Prostate gland (tissue), 2 donors: Measurements from ENCODE around the gene JMJD8. TPM values are rescaled to one million over a fixed set of nuclear protein-coding genes. Genes with fewer than 3 reads are reported as not detected.

Experiments used
- DNase-seq: peaks from one replicate; pipeline ENCODE4 v3.0.0-alpha.2; 2019; ENCODE audit warnings: low spot score
- H3K27ac ChIP-seq, 2 donors: fragments of 200-600 bp; sonication (generic); 2 replicates each; pipeline ENCODE4 v1.5.1; 2017 to 2019
- H3K27me3 ChIP-seq: fragments of 200-600 bp; sonication (generic); replicated peaks from 2 replicates; pipeline ENCODE4 v1.5.1; 2019; ENCODE audit not compliant: insufficient read depth
- H3K36me3 ChIP-seq, 2 donors: fragments of 200-600 bp; sonication (generic); 1 replicate in 1 of 2; 2 replicates in 1 of 2; pipeline versions ENCODE4 v1.5.1 to v1.8.1; 2017 to 2019
- H3K4me1 ChIP-seq: fragments of 200-600 bp; sonication (generic); replicated peaks from 2 replicates; pipeline ENCODE4 v1.5.1; 2019
- H3K4me3 ChIP-seq, 2 donors: fragments of 200-600 bp; sonication (generic); 2 replicates each; pipeline ENCODE4 v1.5.1; 2017 to 2019
- H3K9me3 ChIP-seq: fragments of 200-600 bp; sonication (generic); 2 replicates; pipeline ENCODE4 v1.5.1; 2017
- POLR2A ChIP-seq: fragments of 450-650 bp; IDR thresholded peaks from one replicate; pipeline ENCODE4 v1.6.1; 2016; ENCODE audit warnings: antibody characterized with exemption, mild to moderate bottlenecking
- POLR2AphosphoS5 ChIP-seq: sonication (generic); formaldehyde crosslinking; IDR thresholded peaks from one replicate; pipeline ENCODE4 v1.6.1; 2017; ENCODE audit warnings: antibody characterized with exemption
- WGBS: methylation state at CpG from one replicate; pipeline ENCODE4 v1.1.5; 2018; 5-methylcytosine and 5-hydroxymethylcytosine counted together
- intact Hi-C: fragments of 100-400 bp; cut with DNase I; formaldehyde crosslinking; loops from one replicate; pipeline ENCODE4 v1.14.2; 2022
- total RNA-seq, 2 donors: library from RNA; depleted of rRNA; stranded (reverse); fragments of >200 nt; gene quantifications; one replicate each; pipeline ENCODE4 v1.1.0, GENCODE V29; 2016
- TF ChIP-seq, protein P1 (sequence below), 4 experiments: fragments of 200-600 bp in 2 of 4; fragments of 450-650 bp in 2 of 4; sonication (generic) in 2 of 4; IDR thresholded peaks; 1 replicate in 3 of 4; 2 replicates in 1 of 4; pipeline ENCODE4 v1.5.1; 2016 to 2019; ENCODE audit warnings: antibody characterized with exemption in 4 of 4, mild to moderate bottlenecking in 2 of 4, moderate library complexity in 2 of 4

The JMJD8 gene
- total RNA-seq, 2 donors from 2014 or later, result 121 to 132 TPM

DNA sequence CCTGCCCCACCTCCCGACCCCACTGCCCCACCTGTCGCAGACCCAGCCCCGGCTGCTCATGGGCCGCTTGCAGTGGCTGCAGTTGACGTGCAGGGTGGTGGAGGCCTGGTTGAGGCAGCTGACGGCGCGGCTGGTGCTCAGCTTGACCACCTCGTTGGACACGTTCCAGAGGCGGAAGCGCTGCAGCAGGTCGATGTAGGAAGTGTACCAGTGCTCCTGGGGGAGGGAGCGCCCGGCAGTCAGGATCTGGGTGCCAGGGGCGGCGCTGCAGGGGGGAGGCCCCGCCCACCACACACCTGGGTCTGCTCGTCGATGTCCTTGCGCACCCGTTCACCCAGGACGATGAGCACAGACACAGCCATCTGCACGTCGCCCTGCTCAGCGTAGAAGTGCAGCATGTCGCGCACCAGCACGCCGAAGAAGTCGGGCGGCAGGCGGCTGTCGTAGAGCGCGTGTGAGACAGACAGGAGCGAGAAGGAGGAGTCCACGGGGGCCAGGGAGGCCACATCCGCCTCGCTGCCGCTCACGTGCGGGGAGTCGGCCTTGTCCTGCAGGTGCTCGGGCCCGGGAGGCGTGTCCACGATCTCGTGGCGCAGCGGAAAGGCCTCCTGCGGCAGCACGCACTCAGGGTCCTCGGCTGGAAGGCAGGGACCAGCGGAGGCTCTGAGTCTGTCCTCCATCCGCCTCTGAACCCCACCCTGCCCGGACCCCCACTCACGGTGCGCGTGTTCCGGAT is 995 bp upstream of the JMJD8 start:
- peak overlapping the region; percentile 52 to 77 for H3K4me3 ChIP-seq
- H3K27ac ChIP-seq, result peak overlapping the region; percentile 74 to 76
- no peak for TF ChIP-seq POLR2AphosphoS5
- TF ChIP-seq, protein P1, sequence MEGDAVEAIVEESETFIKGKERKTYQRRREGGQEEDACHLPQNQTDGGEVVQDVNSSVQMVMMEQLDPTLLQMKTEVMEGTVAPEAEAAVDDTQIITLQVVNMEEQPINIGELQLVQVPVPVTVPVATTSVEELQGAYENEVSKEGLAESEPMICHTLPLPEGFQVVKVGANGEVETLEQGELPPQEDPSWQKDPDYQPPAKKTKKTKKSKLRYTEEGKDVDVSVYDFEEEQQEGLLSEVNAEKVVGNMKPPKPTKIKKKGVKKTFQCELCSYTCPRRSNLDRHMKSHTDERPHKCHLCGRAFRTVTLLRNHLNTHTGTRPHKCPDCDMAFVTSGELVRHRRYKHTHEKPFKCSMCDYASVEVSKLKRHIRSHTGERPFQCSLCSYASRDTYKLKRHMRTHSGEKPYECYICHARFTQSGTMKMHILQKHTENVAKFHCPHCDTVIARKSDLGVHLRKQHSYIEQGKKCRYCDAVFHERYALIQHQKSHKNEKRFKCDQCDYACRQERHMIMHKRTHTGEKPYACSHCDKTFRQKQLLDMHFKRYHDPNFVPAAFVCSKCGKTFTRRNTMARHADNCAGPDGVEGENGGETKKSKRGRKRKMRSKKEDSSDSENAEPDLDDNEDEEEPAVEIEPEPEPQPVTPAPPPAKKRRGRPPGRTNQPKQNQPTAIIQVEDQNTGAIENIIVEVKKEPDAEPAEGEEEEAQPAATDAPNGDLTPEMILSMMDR (IDR thresholded peaks at IDR 0.05), result no peak
- no peak for TF ChIP-seq POLR2A
- H3K4me1 ChIP-seq, result peaks cover 29% of the 10 kb centered on the region
- 91% methylated on average over 61 of the region's 61 CpGs for WGBS
- no peaks in the 10 kb centered on the region for H3K9me3 ChIP-seq
- H3K36me3 ChIP-seq, result peaks cover 7 to 10% of the 10 kb centered on the region in 2 donors
- no peak for DNase-seq
- H3K27me3 ChIP-seq, result no peaks in the 10 kb centered on the region
- intact Hi-C loops, result no loop called here

DNA sequence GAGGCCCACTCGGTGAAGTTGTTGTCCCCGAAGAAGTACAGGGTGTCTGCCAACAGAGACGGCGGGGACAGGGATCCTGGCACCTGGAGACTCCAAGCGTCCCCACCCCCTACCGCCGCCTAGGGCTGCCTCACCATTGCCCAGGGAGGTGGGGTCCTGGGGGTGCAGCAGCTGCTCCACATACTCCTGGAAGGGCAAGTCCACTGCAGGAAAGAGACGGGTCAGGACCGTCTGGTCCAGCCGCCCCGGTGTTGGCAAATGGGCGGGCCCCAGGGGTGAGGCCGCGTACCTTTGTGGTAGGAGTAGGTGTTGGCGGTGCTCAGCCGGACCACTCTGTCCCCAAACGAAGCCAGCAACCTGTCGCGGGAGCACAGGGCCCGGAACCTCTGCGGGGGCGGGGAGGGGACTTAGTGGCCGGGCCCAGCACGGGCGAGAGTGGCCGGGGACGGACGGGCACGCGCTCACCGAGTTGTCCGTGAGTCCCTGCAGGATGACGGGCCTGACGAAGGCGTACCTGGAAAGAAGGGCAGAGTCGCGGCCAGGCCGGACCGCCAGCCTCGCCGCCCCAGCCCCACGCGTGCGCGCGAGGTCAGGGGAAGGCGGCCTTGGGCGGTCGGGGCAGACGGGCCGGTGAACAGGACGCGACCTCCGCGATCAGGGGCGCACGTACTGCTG is 601 bp downstream of the JMJD8 start:
- DNase-seq, result no peak
- Histone ChIP-seq H3K4me3 (peak overlapping the region; percentile 52 to 77), H3K36me3 (peaks cover 7 to 10% of the 10 kb centered on the region in 2 donors), H3K27ac (peak overlapping the region in 1 of 2 donors; percentile 74), H3K9me3 (no peaks in the 10 kb centered on the region), H3K4me1 (peaks cover 25% of the 10 kb centered on the region), H3K27me3 (no peaks in the 10 kb centered on the region)
- 11% methylated on average over 42 of the region's 57 CpGs for WGBS
- TF ChIP-seq POLR2A, result no peak
- no peak for TF ChIP-seq POLR2AphosphoS5
- TF ChIP-seq, protein P1 (IDR thresholded peaks at IDR 0.05), result no peak
- intact Hi-C loops, result no loop called here

DNA sequence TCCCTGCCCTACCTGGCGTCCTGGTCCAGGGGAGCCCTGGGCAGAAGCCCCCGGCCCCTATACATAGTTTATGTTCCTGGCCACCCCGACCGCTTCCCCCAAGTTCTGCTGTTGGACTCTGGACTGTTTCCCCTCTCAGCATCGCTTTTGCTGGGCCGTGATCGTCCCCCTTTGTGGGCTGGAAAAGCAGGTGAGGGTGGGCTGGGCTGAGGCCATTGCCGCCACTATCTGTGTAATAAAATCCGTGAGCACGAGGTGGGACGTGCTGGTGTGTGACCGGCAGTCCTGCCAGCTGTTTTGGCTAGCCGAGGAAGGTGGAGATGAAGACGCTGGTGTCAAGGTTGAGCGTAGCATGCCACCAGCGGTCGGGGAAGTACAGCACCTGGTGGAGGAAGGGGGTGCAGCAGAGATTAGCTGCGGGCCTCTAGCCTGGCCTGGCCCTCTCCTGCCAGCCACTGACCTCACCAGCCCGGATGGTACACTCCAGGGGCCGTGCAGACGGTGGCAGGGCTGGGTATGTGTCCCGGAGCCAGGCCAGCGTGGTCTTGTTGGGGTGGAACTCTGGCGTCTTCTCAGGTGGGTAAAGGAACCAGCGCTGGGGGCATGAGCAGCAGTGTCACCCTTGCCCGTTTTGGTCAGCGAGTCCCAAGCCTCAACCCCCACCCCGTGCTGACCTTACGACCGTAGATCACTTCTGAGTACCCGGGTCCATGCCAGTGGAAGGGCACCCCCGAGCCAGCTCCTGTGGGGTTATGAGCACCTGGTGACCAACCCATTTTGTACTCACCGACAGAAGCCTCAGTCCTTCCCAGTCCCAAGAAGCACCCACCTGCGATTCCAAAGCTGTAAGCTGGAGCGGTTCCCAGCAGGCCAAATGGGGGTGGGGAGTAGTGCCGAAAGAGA is 1.4 kb downstream of the JMJD8 start:
- Histone ChIP-seq H3K27ac (no peak overlapping the region), H3K4me3 (no peak overlapping the region), H3K9me3 (no peaks in the 10 kb centered on the region), H3K27me3 (no peaks in the 10 kb centered on the region), H3K4me1 (peaks cover 25% of the 10 kb centered on the region), H3K36me3 (peaks cover 7 to 10% of the 10 kb centered on the region in 2 donors)
- DNase-seq, result no peak
- 72% methylated on average over 36 of the region's 36 CpGs for WGBS
- no peak for TF ChIP-seq POLR2A
- TF ChIP-seq, protein P1 (IDR thresholded peaks at IDR 0.05), result no peak
- no peak for TF ChIP-seq POLR2AphosphoS5
- intact Hi-C loops, result no loop called here

DNA sequence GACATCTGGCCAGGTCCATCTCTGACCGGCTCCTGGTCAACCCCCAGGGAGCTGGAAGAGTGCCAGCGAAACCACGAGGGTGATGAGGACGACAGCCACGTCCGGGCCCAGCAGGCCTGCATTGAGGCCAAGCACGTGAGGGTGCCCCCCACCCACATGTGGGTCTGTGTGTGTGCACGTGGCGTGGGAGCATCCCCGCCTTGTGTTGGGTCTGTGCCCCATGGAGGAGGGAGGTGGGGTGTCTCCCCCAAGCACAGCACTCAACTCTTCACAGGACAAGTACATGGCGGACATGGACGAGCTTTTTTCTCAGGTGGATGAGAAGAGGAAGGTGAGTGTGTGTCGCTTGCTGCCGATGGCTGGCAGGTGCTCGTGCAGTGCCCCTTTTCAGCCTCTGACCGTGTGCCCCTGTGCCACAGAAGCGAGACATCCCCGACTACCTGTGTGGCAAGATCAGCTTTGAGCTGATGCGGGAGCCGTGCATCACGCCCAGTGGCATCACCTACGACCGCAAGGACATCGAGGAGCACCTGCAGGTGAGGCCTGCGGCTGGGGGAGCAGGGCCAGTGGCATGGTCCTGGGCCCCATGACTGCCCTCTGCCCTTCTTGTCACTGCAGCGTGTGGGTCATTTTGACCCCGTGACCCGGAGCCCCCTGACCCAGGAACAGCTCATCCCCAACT is 2.2 kb downstream of the JMJD8 start:
- no peak for TF ChIP-seq POLR2A
- TF ChIP-seq, protein P1 (IDR thresholded peaks at IDR 0.05), result no peak
- no peak for TF ChIP-seq POLR2AphosphoS5
- WGBS, result 73% methylated on average over 26 of the region's 28 CpGs
- DNase-seq, result no peak
- Histone ChIP-seq H3K4me3 (no peak overlapping the region), H3K9me3 (no peaks in the 10 kb centered on the region), H3K27me3 (no peaks in the 10 kb centered on the region), H3K36me3 (peaks cover 7 to 10% of the 10 kb centered on the region in 2 donors), H3K27ac (no peak overlapping the region), H3K4me1 (peaks cover 25% of the 10 kb centered on the region)
- intact Hi-C loops, result no loop called here
